Ureter (tissue), 1 donor: ENCODE measurements around the gene FAM43A. TPM values are rescaled to one million over a fixed set of nuclear protein-coding genes. Genes with fewer than 3 reads are reported as not detected.

Experiments
- DNase-seq: peaks from one replicate; pipeline ENCODE4 v3.0.0-alpha.2; 2020; ENCODE audit warnings: low spot score
- total RNA-seq: library from RNA; stranded (reverse); gene quantifications from one replicate; pipeline ENCODE4 v1.2.4, GENCODE V29; 2023
- donor health status: DM: yes; HTN: yes; CAD: no.

FAM43A gene
- total RNA-seq, 1 donor from 2014 or later, result 5.2 TPM

DNA sequence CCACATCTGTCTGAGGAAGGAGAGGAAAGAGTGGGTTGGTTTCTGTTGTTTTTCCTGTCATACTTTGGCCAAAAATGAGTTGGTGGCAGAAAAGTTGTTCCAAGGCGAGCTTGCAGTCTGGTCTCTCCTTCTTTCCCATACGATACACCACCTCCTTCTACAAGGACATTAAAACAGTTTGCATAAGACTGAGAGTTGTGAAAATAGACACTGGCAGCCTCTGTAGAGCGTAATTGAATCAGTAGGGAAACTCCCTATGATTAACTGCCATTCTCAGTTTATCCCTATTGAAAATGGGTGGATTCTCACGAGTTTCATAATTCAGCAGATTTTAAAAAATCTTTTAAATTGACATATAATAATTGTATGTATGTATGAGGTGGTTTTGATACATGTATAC, 10.0 kb upstream of the FAM43A start:
- no peak for DNase-seq

GRCh38 chr3:194676471-194676870, 9.2 kb upstream of the FAM43A start:
- DNase-seq, result no peak

DNA sequence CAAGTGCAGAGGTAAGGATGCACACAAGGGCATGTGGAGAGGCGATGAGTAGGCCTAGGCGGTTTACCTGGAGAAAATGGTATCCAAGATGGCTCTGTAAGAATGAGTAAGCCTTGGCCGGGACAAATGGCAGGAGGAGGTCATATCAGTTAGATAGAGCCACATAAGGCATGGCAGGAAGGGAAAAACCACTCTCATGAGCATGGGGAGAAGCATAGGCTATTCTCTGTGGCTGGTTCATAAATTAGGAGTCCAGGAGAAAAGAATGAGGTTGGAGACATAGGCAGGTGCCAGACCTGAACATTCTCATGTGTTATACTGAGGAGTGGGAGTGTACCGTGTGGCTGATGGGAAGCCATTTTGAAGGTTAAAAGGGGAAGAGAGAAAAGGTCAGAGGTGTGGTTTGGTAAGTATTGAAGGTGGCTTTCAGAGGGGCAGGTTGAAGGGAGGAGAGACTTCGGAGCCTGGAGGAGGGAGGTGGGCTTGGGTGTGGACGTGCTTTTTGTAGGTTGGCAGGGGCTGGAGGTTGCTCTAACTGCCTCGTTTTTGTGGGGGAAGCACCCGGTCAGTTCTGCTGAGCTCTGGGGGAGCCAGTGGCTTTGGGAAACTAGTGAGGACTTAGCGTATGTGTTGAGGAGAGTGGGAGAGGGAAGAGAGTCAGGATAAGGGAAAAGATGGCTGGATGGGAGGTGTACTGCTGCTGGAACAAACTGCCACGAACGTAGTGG, 4.6 kb upstream of the FAM43A start:
- no peak for DNase-seq

GRCh38 chr3:194682189-194682693, 3.4 kb upstream of the FAM43A start:
- no peak for DNase-seq

DNA sequence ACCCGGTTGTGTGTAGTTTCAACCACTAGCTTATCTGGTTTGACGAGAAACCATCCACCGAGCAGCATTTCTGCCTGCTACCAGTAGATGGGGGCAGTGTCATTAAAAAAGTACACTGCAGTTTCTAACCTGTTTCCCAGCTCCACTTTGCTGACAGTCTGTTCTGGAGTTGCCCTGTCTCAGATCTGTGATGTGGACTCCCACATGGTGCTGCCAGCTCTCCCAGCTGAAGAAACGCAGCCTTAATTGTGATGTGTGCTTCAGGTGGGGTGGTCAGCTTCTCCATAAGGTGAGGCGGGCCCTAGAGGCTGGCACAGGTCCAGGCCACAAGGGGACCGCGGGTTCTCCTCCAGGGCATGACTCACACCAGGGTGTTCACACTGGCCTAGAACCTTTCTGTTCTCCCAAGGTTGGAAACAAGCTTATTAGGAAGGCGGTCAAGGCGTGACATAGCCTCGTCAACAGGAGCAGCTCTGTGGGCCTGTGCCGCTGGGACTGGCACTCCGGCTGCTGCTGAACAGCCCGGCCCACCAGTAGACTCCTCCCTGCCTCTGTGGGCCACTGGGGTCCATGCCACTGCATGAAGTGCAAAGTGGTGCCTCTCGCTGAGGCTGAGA, 2.9 kb upstream of the FAM43A start:
- DNase-seq, result peak; percentile 88

GRCh38 chr3:194683380-194683779, 2.3 kb upstream of the FAM43A start:
- DNase-seq, result no peak

- DNase-seq, result no peak
These were observed 492 bp upstream of the FAM43A start for GRCh38 chr3:194685065-194685717.

- no peak for DNase-seq
These were observed 732 bp downstream of the FAM43A start for GRCh38 chr3:194686414-194686815.

DNA sequence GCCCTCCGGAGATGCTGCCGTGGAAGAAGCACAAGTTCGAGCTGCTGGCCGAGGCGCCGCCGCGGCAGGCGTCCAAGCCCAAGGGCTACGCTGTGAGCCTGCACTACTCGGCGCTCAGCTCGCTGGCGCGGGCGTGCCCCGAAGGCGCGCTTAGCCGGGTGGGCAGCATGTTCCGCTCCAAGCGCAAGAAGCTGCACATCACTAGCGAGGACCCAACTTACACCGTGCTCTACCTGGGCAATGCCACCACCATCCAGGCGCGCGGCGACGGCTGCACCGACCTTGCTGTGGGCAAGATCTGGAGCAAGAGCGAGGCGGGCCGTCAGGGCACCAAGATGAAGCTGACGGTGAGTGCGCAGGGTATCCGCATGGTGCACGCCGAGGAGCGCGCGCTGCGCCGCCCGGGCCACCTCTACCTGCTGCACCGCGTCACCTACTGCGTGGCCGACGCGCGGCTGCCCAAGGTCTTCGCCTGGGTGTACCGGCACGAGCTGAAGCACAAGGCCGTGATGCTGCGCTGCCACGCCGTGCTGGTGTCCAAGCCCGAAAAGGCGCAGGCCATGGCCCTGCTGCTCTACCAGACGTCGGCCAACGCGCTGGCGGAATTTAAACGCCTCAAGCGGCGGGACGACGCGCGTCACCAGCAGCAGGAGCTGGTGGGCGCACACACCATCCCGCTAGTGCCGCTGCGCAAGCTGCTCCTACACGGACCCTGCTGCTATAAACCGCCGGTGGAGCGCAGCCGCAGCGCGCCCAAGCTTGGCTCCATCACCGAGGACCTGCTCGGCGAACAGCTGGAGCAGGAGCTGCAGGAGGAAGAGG, 1.3 kb downstream of the FAM43A start:
- DNase-seq, result peak; percentile 59

DNA sequence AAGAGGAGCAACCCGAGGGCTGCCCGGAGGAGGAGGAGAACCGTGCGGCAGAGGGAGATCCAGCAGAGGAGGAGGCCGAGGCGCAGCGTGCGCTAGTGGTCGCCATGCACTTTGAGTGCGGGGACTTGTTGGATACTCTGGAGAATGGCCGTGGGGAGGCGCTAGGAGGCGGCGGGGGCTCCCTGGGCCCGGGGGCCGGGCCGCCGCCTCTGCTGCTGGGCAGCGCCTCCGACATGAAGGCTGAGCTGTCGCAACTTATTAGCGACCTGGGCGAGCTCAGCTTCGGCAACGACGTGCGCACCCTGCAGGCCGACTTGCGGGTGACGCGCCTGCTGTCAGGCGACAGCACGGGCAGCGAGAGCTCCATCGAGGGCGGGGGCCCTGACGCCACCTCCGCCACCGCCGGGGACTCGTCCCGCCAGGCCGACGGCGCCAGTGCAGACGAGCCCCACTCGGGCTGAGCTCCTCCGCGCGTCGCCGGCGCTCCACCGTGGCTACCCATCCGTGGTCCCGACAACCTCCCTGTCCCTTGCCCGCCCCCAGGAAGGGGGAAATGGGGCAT, 2.0 kb downstream of the FAM43A start:
- DNase-seq, result peak; percentile 74

DNA sequence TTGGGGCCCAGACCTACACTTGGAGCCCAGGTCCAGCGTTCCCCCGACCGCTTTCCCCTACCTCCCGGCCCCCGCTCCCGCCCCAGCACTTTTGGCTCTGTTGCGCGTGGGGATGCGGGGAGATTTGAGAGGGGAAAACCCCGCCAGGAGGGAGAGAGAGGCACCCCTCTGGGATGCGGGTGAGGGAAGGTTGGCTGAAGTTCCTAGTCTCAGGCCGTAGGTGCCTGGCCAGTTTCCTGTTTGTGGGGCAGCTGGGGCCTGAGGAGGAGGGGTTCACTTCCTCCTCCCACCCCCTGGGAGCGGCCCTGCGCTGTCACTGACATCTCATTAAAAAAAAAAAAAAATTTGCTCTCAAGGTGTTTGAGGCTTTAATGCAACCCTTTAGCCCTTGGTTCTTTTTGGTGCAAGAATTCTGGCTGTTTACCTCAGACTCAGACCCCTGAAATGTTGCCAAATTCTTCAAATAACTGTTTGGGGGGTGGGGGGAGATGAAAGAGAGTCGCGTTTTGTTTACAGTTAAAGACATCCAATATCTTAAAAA, 2.6 kb downstream of the FAM43A start:
- DNase-seq, result peak; percentile 51

DNA sequence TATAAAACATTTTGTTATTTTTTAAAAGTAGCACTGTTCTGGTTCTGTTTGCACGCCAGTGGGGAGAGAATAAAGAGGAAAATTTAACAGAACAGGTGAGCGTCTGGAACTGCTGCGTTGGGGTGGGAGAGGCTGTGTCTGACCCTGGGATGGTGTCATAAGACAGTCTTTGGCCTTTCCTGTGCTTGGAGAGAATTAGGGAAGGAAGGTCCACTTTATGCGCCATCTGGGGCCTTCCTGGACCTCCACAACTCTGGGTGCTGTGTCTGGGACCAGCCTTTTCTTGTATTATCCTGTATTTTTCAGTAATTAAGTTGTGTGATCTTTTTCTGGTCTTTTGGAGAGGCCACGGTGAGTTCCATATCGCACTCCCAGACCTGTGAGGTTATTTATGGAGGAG, 3.3 kb downstream of the FAM43A start:
- DNase-seq, result no peak

DNA sequence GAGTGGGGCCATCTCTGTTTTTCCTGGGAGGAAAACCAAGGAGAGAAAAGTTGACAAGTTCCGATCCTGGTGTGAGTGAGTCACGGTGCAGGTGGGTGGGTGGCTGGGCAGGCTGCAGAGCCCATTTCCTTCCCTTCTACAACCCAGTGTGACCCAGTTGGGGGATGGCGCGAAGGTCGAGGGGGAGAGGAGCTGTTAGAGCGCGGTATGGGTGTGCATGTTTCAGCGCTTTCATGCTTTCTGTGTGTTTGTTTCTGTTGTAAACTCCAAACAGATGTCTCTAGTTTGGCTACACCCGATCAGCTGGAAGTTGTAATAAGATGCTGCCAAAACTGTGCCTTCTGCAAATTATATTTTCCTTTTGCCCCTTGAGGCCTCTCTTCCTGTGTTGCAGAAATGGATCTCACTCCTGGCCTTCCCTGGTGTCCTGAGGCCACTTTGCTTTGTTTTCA, 3.8 kb downstream of the FAM43A start:
- DNase-seq, result no peak

GRCh38 chr3:194690501-194691372, 5.1 kb downstream of the FAM43A start:
- DNase-seq, result no peak

- DNase-seq, result no peak
These were observed 6.0 kb downstream of the FAM43A start for GRCh38 chr3:194691481-194692283.

GRCh38 chr3:194696702-194697101, 11.0 kb downstream of the FAM43A start:
- no peak for DNase-seq

GRCh38 chr3:194702545-194702944, 16.9 kb downstream of the FAM43A start:
- DNase-seq, result no peak

DNA sequence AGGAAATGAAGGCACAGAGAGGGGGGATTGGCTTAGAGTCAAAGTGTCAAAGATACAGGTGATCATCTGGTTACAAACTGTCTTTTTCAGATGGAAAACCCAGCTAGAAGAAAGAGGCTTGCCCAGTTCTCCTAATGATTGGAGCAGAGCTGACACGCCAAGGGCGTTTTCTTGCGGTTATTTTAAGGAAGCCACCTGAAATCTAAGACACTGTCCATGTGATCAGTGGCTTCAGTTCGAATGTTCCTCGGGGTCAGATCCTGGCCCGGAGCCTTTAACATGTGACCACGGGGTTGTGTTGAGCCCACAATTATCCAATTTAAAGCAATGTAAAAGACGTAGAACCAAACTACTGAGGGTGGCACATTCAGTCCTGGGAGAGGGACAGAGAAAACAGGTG, 19.5 kb downstream of the FAM43A start:
- DNase-seq, result no peak

DNA sequence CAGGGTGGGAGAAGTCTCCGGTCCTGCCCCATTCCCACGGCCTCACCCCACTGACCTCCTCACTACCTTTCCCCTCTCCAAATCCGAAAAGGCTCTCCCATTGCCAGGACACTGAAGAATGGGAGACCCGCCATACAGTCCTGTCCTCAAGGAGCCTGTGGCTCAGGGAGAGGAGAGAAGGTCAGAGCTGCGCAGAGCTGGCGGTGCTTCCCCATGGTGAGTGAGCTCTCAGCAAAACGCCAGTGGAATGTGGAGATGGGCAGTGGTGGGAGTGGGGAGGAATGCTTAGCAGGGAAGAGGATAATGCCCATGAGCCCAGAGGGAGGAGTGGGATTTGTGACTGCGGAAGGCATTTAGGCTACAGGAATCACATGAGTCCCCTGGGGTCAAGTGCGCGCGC, 20.1 kb downstream of the FAM43A start:
- DNase-seq, result no peak
